Measurements from ENCODE around the gene CLDND2. TPM values are rescaled to one million over a fixed set of nuclear protein-coding genes. Genes with fewer than 3 reads are reported as not detected.

Gene CLDND2
- total RNA-seq, 2 experiments from 2014 or later, result 0.60 to 0.84 TPM

DNA sequence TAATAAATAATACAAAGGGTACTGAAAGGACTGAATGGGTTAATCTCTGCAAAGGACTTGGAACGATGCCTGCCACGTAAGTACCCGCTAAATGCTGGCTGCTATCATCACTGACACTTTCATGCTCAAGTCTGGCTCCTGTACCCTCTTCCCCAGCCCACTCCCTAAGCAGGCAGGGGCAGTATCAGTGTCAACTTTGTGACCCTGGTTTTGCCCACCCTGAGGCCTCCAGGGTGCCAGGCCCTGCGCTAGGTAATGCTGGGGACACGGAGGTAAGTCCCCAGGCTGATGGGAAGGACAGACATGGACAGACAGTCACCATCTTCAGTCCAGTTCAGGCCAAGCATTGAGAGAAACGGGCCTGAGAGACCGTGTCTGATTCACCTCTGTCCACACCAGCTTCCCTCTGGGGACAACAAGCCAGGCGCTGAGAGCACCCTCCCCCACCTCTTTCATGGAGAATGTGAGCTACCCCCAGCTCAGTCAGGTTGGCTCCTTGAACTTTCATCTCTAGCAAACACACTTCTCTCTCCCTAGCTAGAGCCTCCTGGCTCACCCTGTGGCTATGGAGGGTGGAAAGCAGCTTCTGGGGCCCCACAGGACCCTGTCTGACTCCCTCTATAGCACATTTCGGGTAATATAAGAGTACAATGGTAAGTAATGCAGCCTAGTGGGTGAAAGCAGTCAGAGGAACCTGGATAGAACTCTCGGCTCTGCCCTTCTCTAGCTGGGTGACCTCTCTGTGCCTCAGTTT, 3.4 kb downstream of the CLDND2 start:
- ATAC-seq (ENCODE audit: poor library complexity), result peak; percentile 20
- H3K4me1 Mint-ChIP-seq (ENCODE audit: low read depth), result peaks cover 61% of the 10 kb centered on the region
- Histone ChIP-seq H3K27ac (ENCODE audit: low read depth in 1 of 2, low read length in 2 of 2) (peak overlapping the region; percentile 69 to 73), H3K4me3 (ENCODE audit: low read length) (peak overlapping the region; percentile 90), H3K9me3 (ENCODE audit: control insufficient read depth in 1 of 2, insufficient read depth in 1 of 2, low read length in 2 of 2) (no peaks in the 10 kb centered on the region), H3K4me1 (ENCODE audit: insufficient read depth, low read length) (peaks cover 65% of the 10 kb centered on the region), H3K27me3 (ENCODE audit: control insufficient read depth in 1 of 2, insufficient read depth in 2 of 2, low read length in 2 of 2) (no peaks in the 10 kb centered on the region), H3K36me3 (ENCODE audit: insufficient read depth, low read length) (no peaks in the 10 kb centered on the region)
- TF ChIP-seq, protein P1, sequence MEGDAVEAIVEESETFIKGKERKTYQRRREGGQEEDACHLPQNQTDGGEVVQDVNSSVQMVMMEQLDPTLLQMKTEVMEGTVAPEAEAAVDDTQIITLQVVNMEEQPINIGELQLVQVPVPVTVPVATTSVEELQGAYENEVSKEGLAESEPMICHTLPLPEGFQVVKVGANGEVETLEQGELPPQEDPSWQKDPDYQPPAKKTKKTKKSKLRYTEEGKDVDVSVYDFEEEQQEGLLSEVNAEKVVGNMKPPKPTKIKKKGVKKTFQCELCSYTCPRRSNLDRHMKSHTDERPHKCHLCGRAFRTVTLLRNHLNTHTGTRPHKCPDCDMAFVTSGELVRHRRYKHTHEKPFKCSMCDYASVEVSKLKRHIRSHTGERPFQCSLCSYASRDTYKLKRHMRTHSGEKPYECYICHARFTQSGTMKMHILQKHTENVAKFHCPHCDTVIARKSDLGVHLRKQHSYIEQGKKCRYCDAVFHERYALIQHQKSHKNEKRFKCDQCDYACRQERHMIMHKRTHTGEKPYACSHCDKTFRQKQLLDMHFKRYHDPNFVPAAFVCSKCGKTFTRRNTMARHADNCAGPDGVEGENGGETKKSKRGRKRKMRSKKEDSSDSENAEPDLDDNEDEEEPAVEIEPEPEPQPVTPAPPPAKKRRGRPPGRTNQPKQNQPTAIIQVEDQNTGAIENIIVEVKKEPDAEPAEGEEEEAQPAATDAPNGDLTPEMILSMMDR (IDR thresholded peaks at IDR 0.05), result no peak
- intact Hi-C loops (cut with DNase I, micrococcal nuclease), result loop anchor here in 1 of 2 experiments (10.0 kb wide), 1 partner anchor 229 kb away; no protein-coding TSS in a partner anchor
- peak overlapping the region; percentile 96 for H3K4me3 Mint-ChIP-seq
- H3K27me3 Mint-ChIP-seq, result no peaks in the 10 kb centered on the region
- CTCF ChIA-PET, result no interaction called here
- peak overlapping the region; percentile 84 for H3K27ac Mint-ChIP-seq
- no peaks in the 10 kb centered on the region for H3K9me3 Mint-ChIP-seq
- POLR2A ChIA-PET, result interaction anchor here (0.8 to 1.6 kb wide), 6 partner anchors 11 to 76 kb away, joined by 3 to 7 read pairs (median 4); partner anchors contain the start of gene VSIG10L
- peak in 2 of 14 experiments; percentile 54 to 58 for DNase-seq
- peaks cover 12% of the 10 kb centered on the region for H3K36me3 Mint-ChIP-seq (ENCODE audit: low read depth)

DNA sequence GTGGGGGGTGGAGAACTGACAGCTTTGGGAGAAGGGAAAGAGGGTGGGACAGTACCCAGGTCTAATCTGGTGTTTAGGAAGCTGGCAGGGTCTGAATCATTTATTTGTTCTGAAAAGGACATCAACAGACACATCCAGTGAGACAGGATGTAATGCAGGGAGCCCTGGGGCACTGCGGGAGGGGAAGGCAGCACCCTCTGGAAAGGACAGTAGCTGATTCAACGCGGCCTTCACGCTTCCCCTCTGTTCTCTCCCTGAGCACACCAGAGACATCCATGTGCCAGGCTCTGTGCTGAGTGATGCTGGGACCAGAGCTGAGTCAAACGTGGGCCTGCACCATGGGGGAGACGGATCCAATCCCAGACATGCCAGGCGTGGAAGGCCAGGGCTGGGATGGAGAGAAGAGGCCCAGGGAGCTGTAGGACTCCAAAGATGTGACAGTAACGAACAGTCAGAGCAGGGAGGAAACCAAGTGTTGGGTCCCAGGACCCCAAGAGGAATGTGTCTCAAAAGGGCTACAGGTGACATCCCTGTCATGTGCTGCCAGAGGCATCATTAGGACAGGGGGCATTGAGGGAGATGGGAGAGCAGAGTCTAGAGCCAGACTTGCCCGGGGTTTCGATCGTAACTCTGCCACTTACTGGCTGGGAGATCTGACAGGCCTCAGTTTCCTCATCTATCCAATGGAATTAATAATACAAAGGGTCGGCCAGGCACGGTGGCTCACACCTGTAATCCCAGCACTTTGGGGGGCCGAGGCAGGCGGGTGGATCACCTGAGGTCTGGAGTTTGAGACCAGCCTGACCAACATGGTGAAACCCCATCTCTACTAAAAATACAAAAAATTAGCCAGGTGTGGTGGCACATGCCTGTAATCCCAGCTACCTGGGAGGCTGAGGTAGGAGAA, 4.3 kb downstream of the CLDND2 start:
- Mint-ChIP-seq H3K4me1 (ENCODE audit: low read depth) (peaks cover 57% of the 10 kb centered on the region), H3K9me3 (no peaks in the 10 kb centered on the region), H3K27ac (peak overlapping the region; percentile 60), H3K4me3 (peak overlapping the region; percentile 80), H3K27me3 (no peaks in the 10 kb centered on the region), H3K36me3 (ENCODE audit: low read depth) (peaks cover 12% of the 10 kb centered on the region)
- POLR2A ChIA-PET, result interaction anchor here (1.0 to 1.5 kb wide), 2 partner anchors 9 to 12 kb away, joined by 3 to 4 read pairs; no protein-coding TSS in a partner anchor
- Histone ChIP-seq H3K9me3 (ENCODE audit: control insufficient read depth in 1 of 2, insufficient read depth in 1 of 2, low read length in 2 of 2) (no peaks in the 10 kb centered on the region), H3K4me1 (ENCODE audit: insufficient read depth, low read length) (peaks cover 61% of the 10 kb centered on the region), H3K27ac (ENCODE audit: low read depth in 1 of 2, low read length in 2 of 2) (no peak overlapping the region), H3K27me3 (ENCODE audit: control insufficient read depth in 1 of 2, insufficient read depth in 2 of 2, low read length in 2 of 2) (no peaks in the 10 kb centered on the region), H3K36me3 (ENCODE audit: insufficient read depth, low read length) (no peaks in the 10 kb centered on the region), H3K4me3 (ENCODE audit: low read length) (no peak overlapping the region)
- TF ChIP-seq, protein P1 (IDR thresholded peaks at IDR 0.05), result no peak
- ATAC-seq (ENCODE audit: poor library complexity), result no peak
- no peak for DNase-seq
- intact Hi-C loops (cut with DNase I, micrococcal nuclease), result loop anchor here in 1 of 2 experiments (10.0 kb wide), 1 partner anchor 230 kb away; no protein-coding TSS in a partner anchor
- CTCF ChIA-PET, result no interaction called here

DNA sequence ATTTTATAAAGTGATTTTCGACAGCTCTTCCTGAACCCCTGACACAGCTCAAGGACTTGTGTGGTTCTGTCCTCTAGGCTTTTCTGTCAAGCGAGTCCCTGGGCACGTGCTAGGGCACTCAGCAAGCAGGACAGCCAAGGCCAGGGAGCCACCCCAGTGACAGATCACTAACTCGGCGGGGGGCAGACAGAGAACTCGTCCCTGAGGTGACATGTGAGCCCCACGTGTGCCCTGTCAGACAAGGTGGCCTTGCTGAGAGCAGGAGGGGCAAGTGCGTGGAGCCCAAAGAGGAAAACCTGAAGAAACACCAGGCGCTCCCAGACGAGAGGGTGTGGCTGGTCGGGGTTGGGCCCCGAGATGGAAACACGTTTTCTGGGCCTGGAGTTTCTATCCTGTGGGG, 7.6 kb downstream of the CLDND2 start:
- no peak overlapping the region for H3K4me3 Mint-ChIP-seq
- POLR2A ChIA-PET, result no interaction called here
- H3K4me3 ChIP-seq (ENCODE audit: low read length), result no peak overlapping the region
- ATAC-seq (ENCODE audit: poor library complexity) (no peak), DNase-seq (no peak)
- H3K9me3 Mint-ChIP-seq, result no peaks in the 10 kb centered on the region
- intact Hi-C loops (cut with DNase I, micrococcal nuclease), result loop anchor here in 1 of 2 experiments (10.0 kb wide), 1 partner anchor 234 kb away; no protein-coding TSS in a partner anchor
- no peak overlapping the region for H3K27ac ChIP-seq (ENCODE audit: low read depth in 1 of 2, low read length in 2 of 2)
- no peaks in the 10 kb centered on the region for H3K9me3 ChIP-seq (ENCODE audit: control insufficient read depth in 1 of 2, insufficient read depth in 1 of 2, low read length in 2 of 2)
- H3K4me1 ChIP-seq (ENCODE audit: insufficient read depth, low read length), result peaks cover 36% of the 10 kb centered on the region
- no peaks in the 10 kb centered on the region for H3K27me3 ChIP-seq (ENCODE audit: control insufficient read depth in 1 of 2, insufficient read depth in 2 of 2, low read length in 2 of 2)
- CTCF ChIA-PET, result no interaction called here
- H3K4me1 Mint-ChIP-seq (ENCODE audit: low read depth), result peaks cover 43% of the 10 kb centered on the region
- H3K27ac Mint-ChIP-seq, result no peak overlapping the region
- TF ChIP-seq, protein P1 (IDR thresholded peaks at IDR 0.05), result no peak
- H3K27me3 Mint-ChIP-seq, result no peaks in the 10 kb centered on the region
- no peaks in the 10 kb centered on the region for H3K36me3 ChIP-seq (ENCODE audit: insufficient read depth, low read length)
- H3K36me3 Mint-ChIP-seq (ENCODE audit: low read depth), result peaks cover 4% of the 10 kb centered on the region
